ENCODE results near the gene FARP2. TPM values are rescaled to one million over a fixed set of nuclear protein-coding genes. Genes with fewer than 3 reads are reported as not detected.
A peak's percentile ranks its signal among the peaks of the same experiment; 100 is the strongest.

Gene FARP2
- total and polyA plus RNA-seq, 10 of the 15 experiments (the other 5 are each of a cell fraction or from before 2014, with no cell fraction given), result 5.5 to 67.5 (median 36.8) TPM

DNA sequence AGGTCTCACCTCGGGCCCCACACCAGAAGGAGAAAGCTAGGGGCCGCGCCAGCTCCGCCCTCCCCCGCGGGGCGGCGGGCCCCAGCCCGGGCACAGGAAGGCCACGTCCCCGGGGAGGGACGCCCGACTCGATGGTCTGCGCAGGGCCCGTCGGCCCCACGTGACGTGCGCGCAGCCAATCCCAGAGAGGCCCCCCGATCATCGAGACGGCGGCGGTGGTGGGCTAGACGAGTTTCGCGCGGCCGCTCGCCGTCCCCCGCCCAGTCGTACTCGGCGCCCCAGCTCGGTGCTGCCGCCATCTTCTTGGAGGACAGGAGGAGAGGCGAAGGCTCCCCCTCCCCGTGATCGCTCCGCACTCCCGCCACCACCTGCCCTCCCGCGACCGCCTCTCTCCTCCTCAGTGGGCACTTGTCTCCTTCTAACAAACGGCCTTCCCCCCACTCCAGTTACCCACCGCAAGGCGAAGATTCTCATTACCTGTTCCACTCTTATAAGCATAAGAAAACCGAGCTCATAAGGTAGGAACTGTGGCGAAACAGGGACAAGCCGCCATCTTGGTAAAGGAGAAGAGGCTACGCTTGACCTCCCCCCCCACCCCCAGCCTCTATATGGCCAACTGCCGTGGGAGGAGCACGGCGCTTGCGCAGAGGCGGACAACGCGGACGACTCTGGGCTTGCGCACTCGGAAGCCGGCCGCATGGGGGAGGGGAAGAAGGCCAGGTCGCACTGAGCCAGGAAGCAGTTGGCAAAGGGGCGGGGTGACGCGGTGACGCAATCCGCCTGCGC lies 40.8 kb upstream of the FARP2 start, which contains the start of gene HDLBP:
HDLBP (minus strand) TSS at position 580 of the 786 bp plus-strand sequence. CDS start 48,803 bp downstream, outside the sequence.
- ChIA-PET RAD21 (ENCODE audit: unreplicated experiment) (interaction anchor here (1.0 to 2.9 kb wide), 13 partner anchors 9 to 216 kb away, joined by 3 to 11 read pairs (median 4); partner anchors contain the start of gene PASK), SMC1A (ENCODE audit: uncharacterized antibody, unreplicated experiment) (interaction anchor here (0.7 to 4.3 kb wide), 12 partner anchors 9 to 84 kb away, joined by 3 to 28 read pairs (median 4); no protein-coding TSS in a partner anchor), CTCF (interaction anchor here (0.6 to 2.9 kb wide), 14 partner anchors 9 to 78 kb away, joined by 3 to 13 read pairs (median 4); no protein-coding TSS in a partner anchor), POLR2A (interaction anchor here (0.6 to 4.0 kb wide), 19 partner anchors 8 to 385 kb away, joined by 3 to 23 read pairs (median 3); no protein-coding TSS in a partner anchor)
- Histone ChIP-seq H3K4me2 (ENCODE audit: control insufficient read depth, insufficient read depth) (peak within 1 kb of the TSS; percentile 90), H3K27ac (ENCODE audit: control insufficient read depth, insufficient read depth) (peak within 1 kb of the TSS; percentile 95), H3K4me1 (ENCODE audit: control insufficient read depth, insufficient read depth, low read length) (peaks cover 17% of the 10 kb centered on the region), H3K79me2 (ENCODE audit: control insufficient read depth, insufficient read depth, low read length) (peaks cover 94% of the 10 kb centered on the region), H3K9me3 (replicated peaks; ENCODE audit: control insufficient read depth, insufficient read depth, low read length) (no peaks in the 10 kb centered on the region), H2AFZ (ENCODE audit: control insufficient read depth, low read depth, low read length) (peak within 1 kb of the TSS; percentile 56), H3K36me3 (ENCODE audit: control insufficient read depth in 2 of 2, insufficient read depth in 2 of 2, low read length in 1 of 2) (no peaks in the 10 kb centered on the region), H4K20me1 (ENCODE audit: control insufficient read depth, insufficient read depth) (no peaks in the 10 kb centered on the region; the same call in 1 of the 2 replicates), H3K4me3 (peak within 1 kb of the TSS; percentile 90), H3K27me3 (replicated peaks in 1 of 2; ENCODE audit: control insufficient read depth in 2 of 2, insufficient read depth in 2 of 2, low read length in 1 of 2) (no peaks in the 10 kb centered on the region), H3K9ac (ENCODE audit: control insufficient read depth, insufficient read depth, low read length) (peak within 1 kb of the TSS; percentile 88)
- DNase-seq (ENCODE audit: low read depth, low spot score) (peak; percentile 96), FAIRE-seq (peak; percentile 72), ATAC-seq (peak; percentile 80)
- in situ Hi-C loops (cut with MboI) (no loop called here), intact Hi-C loops (cut with micrococcal nuclease; ENCODE audit: unreplicated experiment) (loop anchor here (1.0 to 5.0 kb wide), 4 partner anchors 41 to 213 kb away; partner anchors contain the start of genes FARP2 and MTERF4)
- no TSS peak for BruUV-seq (replicated peaks)
- under 1% methylated on average over 45 of the region's 73 CpGs for WGBS (ENCODE audit: insufficient coverage, insufficient replicate concordance, low lambda C conversion rate, missing lambda C conversion rate)
- TF ChIP-seq YBX1 (IDR thresholded peaks at IDR 0.05) (no peak), CREB1 (IDR thresholded peaks at IDR 0.05; ENCODE audit: low read depth) (no peak), CBFB (IDR thresholded peaks at IDR 0.05; ENCODE audit: low read depth) (peak; percentile 64; the same call in 1 of the 2 replicates), TCF12 (IDR thresholded peaks at IDR 0.05; ENCODE audit: low read depth, low read length) (0 out of 2 replicates have a peak, but pooled peaks have one; percentile 14), PAX5 (IDR thresholded peaks at IDR 0.05; ENCODE audit: borderline replicate concordance, low read depth, low read length) (peak; percentile 98), DPF2 (IDR thresholded peaks at IDR 0.05) (0 out of 2 replicates have a peak, but pooled peaks have one; percentile 50), BCL11A (IDR thresholded peaks at IDR 0.05; ENCODE audit: low read depth, low read length) (peak; percentile 26; the same call in 1 of the 2 replicates)
- TF ChIP-seq, protein P1, sequence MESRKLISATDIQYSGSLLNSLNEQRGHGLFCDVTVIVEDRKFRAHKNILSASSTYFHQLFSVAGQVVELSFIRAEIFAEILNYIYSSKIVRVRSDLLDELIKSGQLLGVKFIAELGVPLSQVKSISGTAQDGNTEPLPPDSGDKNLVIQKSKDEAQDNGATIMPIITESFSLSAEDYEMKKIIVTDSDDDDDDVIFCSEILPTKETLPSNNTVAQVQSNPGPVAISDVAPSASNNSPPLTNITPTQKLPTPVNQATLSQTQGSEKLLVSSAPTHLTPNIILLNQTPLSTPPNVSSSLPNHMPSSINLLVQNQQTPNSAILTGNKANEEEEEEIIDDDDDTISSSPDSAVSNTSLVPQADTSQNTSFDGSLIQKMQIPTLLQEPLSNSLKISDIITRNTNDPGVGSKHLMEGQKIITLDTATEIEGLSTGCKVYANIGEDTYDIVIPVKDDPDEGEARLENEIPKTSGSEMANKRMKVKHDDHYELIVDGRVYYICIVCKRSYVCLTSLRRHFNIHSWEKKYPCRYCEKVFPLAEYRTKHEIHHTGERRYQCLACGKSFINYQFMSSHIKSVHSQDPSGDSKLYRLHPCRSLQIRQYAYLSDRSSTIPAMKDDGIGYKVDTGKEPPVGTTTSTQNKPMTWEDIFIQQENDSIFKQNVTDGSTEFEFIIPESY (IDR thresholded peaks at IDR 0.05), result peak; percentile 72
- TF ChIP-seq, protein P2, sequence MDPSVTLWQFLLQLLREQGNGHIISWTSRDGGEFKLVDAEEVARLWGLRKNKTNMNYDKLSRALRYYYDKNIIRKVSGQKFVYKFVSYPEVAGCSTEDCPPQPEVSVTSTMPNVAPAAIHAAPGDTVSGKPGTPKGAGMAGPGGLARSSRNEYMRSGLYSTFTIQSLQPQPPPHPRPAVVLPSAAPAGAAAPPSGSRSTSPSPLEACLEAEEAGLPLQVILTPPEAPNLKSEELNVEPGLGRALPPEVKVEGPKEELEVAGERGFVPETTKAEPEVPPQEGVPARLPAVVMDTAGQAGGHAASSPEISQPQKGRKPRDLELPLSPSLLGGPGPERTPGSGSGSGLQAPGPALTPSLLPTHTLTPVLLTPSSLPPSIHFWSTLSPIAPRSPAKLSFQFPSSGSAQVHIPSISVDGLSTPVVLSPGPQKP (IDR thresholded peaks at IDR 0.05; ENCODE audit: low read depth, low read length), result peak; percentile 71; the same call in 1 of the 2 replicates
- TF ChIP-seq, protein P3, sequence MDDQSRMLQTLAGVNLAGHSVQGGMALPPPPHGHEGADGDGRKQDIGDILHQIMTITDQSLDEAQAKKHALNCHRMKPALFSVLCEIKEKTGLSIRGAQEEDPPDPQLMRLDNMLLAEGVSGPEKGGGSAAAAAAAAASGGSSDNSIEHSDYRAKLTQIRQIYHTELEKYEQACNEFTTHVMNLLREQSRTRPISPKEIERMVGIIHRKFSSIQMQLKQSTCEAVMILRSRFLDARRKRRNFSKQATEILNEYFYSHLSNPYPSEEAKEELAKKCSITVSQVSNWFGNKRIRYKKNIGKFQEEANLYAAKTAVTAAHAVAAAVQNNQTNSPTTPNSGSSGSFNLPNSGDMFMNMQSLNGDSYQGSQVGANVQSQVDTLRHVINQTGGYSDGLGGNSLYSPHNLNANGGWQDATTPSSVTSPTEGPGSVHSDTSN (IDR thresholded peaks at IDR 0.05; ENCODE audit: insufficient replicate concordance, low read depth, low read length), result no peak
- TF ChIP-seq, protein P4, sequence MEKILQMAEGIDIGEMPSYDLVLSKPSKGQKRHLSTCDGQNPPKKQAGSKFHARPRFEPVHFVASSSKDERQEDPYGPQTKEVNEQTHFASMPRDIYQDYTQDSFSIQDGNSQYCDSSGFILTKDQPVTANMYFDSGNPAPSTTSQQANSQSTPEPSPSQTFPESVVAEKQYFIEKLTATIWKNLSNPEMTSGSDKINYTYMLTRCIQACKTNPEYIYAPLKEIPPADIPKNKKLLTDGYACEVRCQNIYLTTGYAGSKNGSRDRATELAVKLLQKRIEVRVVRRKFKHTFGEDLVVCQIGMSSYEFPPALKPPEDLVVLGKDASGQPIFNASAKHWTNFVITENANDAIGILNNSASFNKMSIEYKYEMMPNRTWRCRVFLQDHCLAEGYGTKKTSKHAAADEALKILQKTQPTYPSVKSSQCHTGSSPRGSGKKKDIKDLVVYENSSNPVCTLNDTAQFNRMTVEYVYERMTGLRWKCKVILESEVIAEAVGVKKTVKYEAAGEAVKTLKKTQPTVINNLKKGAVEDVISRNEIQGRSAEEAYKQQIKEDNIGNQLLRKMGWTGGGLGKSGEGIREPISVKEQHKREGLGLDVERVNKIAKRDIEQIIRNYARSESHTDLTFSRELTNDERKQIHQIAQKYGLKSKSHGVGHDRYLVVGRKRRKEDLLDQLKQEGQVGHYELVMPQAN (conservative IDR thresholded peaks at IDR 0.05), result no peak; the same call in 1 of the 2 replicates
- TF ChIP-seq, protein P5, sequence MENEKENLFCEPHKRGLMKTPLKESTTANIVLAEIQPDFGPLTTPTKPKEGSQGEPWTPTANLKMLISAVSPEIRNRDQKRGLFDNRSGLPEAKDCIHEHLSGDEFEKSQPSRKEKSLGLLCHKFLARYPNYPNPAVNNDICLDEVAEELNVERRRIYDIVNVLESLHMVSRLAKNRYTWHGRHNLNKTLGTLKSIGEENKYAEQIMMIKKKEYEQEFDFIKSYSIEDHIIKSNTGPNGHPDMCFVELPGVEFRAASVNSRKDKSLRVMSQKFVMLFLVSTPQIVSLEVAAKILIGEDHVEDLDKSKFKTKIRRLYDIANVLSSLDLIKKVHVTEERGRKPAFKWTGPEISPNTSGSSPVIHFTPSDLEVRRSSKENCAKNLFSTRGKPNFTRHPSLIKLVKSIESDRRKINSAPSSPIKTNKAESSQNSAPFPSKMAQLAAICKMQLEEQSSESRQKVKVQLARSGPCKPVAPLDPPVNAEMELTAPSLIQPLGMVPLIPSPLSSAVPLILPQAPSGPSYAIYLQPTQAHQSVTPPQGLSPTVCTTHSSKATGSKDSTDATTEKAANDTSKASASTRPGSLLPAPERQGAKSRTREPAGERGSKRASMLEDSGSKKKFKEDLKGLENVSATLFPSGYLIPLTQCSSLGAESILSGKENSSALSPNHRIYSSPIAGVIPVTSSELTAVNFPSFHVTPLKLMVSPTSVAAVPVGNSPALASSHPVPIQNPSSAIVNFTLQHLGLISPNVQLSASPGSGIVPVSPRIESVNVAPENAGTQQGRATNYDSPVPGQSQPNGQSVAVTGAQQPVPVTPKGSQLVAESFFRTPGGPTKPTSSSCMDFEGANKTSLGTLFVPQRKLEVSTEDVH (IDR thresholded peaks at IDR 0.05; ENCODE audit: low read depth, partially characterized antibody), result peak; percentile 89

All from GM12878 (cell line).